ENCODE results near the gene SLC13A1.

SLC13A1 gene

GRCh38 chr7:123199883-123200282, at the start of gene SLC13A1:
TSS of gene SLC13A1 (minus strand) at chr7:123199969. CDS start at chr7:123199946, 23 bp downstream.
- Histone ChIP-seq H3K9me3 (ENCODE audit: insufficient read depth, low read length) (no peaks in the 10 kb centered on the region), H3K36me3 (ENCODE audit: insufficient read depth, insufficient read length, low read length) (no peaks in the 10 kb centered on the region), H3K9ac (ENCODE audit: insufficient read length, low read depth) (no peak within 1 kb of the TSS), H3K4me1 (ENCODE audit: insufficient read depth, insufficient read length) (no peaks in the 10 kb centered on the region), H3K4me3 (ENCODE audit: insufficient read length, low read depth) (no peak within 1 kb of the TSS), H3K27me3 (ENCODE audit: insufficient read depth, insufficient read length) (no peaks in the 10 kb centered on the region)
- no peak for TF ChIP-seq SUZ12 (IDR thresholded peaks at IDR 0.05; ENCODE audit: extremely low read depth, insufficient read depth, insufficient read length)
- TF ChIP-seq ZNF274 (IDR thresholded peaks at IDR 0.05; ENCODE audit: low read depth, low read length), result no peak
- no peak for TF ChIP-seq YY1 (IDR thresholded peaks at IDR 0.05; ENCODE audit: insufficient read depth, insufficient read length)
- DNase-seq (ENCODE audit: low read depth, low spot score), result no peak

- no peak for TF ChIP-seq YY1 (IDR thresholded peaks at IDR 0.05; ENCODE audit: insufficient read depth, insufficient read length)
- TF ChIP-seq ZNF274 (IDR thresholded peaks at IDR 0.05; ENCODE audit: low read depth, low read length), result no peak
- no peak for TF ChIP-seq SUZ12 (IDR thresholded peaks at IDR 0.05; ENCODE audit: extremely low read depth, insufficient read depth, insufficient read length)
- Histone ChIP-seq H3K4me3 (ENCODE audit: insufficient read length, low read depth) (no peak overlapping the region), H3K36me3 (ENCODE audit: insufficient read depth, insufficient read length, low read length) (no peaks in the 10 kb centered on the region)
These were observed 45.0 kb upstream of the SLC13A1 start for GRCh38 chr7:123244768-123245167.

GRCh38 chr7:123242467-123243092, 42.8 kb upstream of the SLC13A1 start:
- H3K4me3 ChIP-seq (ENCODE audit: insufficient read length, low read depth), result no peak overlapping the region
- no peaks in the 10 kb centered on the region for H3K36me3 ChIP-seq (ENCODE audit: insufficient read depth, insufficient read length, low read length)
- no peaks in the 10 kb centered on the region for H3K9me3 ChIP-seq (ENCODE audit: insufficient read depth, low read length)
- H3K9ac ChIP-seq (ENCODE audit: insufficient read length, low read depth), result no peak overlapping the region
- TF ChIP-seq ZNF274 (IDR thresholded peaks at IDR 0.05; ENCODE audit: low read depth, low read length), result no peak
- no peak for TF ChIP-seq SUZ12 (IDR thresholded peaks at IDR 0.05; ENCODE audit: extremely low read depth, insufficient read depth, insufficient read length)
- TF ChIP-seq YY1 (IDR thresholded peaks at IDR 0.05; ENCODE audit: insufficient read depth, insufficient read length), result no peak
- no peaks in the 10 kb centered on the region for H3K4me1 ChIP-seq (ENCODE audit: insufficient read depth, insufficient read length)
- no peaks in the 10 kb centered on the region for H3K27me3 ChIP-seq (ENCODE audit: insufficient read depth, insufficient read length)
- no peak for DNase-seq (ENCODE audit: low read depth, low spot score)

More at GRCh38 chr7:123244768-123245167, 45.0 kb upstream of the SLC13A1 start:
- Histone ChIP-seq H3K9me3 (ENCODE audit: insufficient read depth, low read length) (no peaks in the 10 kb centered on the region), H3K27me3 (ENCODE audit: insufficient read depth, insufficient read length) (no peaks in the 10 kb centered on the region), H3K4me1 (ENCODE audit: insufficient read depth, insufficient read length) (no peaks in the 10 kb centered on the region), H3K9ac (ENCODE audit: insufficient read length, low read depth) (no peak overlapping the region)
- DNase-seq (ENCODE audit: low read depth, low spot score), result no peak

- TF ChIP-seq ZNF274 (IDR thresholded peaks at IDR 0.05; ENCODE audit: low read depth, low read length) (no peak), SUZ12 (IDR thresholded peaks at IDR 0.05; ENCODE audit: extremely low read depth, insufficient read depth, insufficient read length) (no peak), YY1 (IDR thresholded peaks at IDR 0.05; ENCODE audit: insufficient read depth, insufficient read length) (no peak)
- H3K9me3 ChIP-seq (ENCODE audit: insufficient read depth, low read length), result no peaks in the 10 kb centered on the region
- H3K27me3 ChIP-seq (ENCODE audit: insufficient read depth, insufficient read length), result no peaks in the 10 kb centered on the region
- H3K4me1 ChIP-seq (ENCODE audit: insufficient read depth, insufficient read length), result no peaks in the 10 kb centered on the region
- no peaks in the 10 kb centered on the region for H3K36me3 ChIP-seq (ENCODE audit: insufficient read depth, insufficient read length, low read length)
- H3K4me3 ChIP-seq (ENCODE audit: insufficient read length, low read depth), result no peak overlapping the region
- DNase-seq (ENCODE audit: low read depth, low spot score), result no peak
- no peak overlapping the region for H3K9ac ChIP-seq (ENCODE audit: insufficient read length, low read depth)
These were observed 42.0 kb upstream of the SLC13A1 start for GRCh38 chr7:123241809-123242208.

- no peaks in the 10 kb centered on the region for H3K36me3 ChIP-seq (ENCODE audit: insufficient read depth, insufficient read length, low read length)
- H3K9ac ChIP-seq (ENCODE audit: insufficient read length, low read depth), result no peak overlapping the region
- TF ChIP-seq YY1 (IDR thresholded peaks at IDR 0.05; ENCODE audit: insufficient read depth, insufficient read length) (no peak), ZNF274 (IDR thresholded peaks at IDR 0.05; ENCODE audit: low read depth, low read length) (no peak), SUZ12 (IDR thresholded peaks at IDR 0.05; ENCODE audit: extremely low read depth, insufficient read depth, insufficient read length) (no peak)
- no peaks in the 10 kb centered on the region for H3K4me1 ChIP-seq (ENCODE audit: insufficient read depth, insufficient read length)
- DNase-seq (ENCODE audit: low read depth, low spot score), result no peak
- H3K27me3 ChIP-seq (ENCODE audit: insufficient read depth, insufficient read length), result no peaks in the 10 kb centered on the region
- no peaks in the 10 kb centered on the region for H3K9me3 ChIP-seq (ENCODE audit: insufficient read depth, low read length)
- no peak overlapping the region for H3K4me3 ChIP-seq (ENCODE audit: insufficient read length, low read depth)
These were observed 31.5 kb upstream of the SLC13A1 start for GRCh38 chr7:123231021-123232000.

GRCh38 chr7:123230603-123231002, 30.8 kb upstream of the SLC13A1 start:
- no peaks in the 10 kb centered on the region for H3K27me3 ChIP-seq (ENCODE audit: insufficient read depth, insufficient read length)
- no peak for TF ChIP-seq ZNF274 (IDR thresholded peaks at IDR 0.05; ENCODE audit: low read depth, low read length)
- H3K36me3 ChIP-seq (ENCODE audit: insufficient read depth, insufficient read length, low read length), result no peaks in the 10 kb centered on the region
- no peaks in the 10 kb centered on the region for H3K4me1 ChIP-seq (ENCODE audit: insufficient read depth, insufficient read length)
- H3K4me3 ChIP-seq (ENCODE audit: insufficient read length, low read depth), result no peak overlapping the region
- no peak for DNase-seq (ENCODE audit: low read depth, low spot score)
- no peak overlapping the region for H3K9ac ChIP-seq (ENCODE audit: insufficient read length, low read depth)
- no peaks in the 10 kb centered on the region for H3K9me3 ChIP-seq (ENCODE audit: insufficient read depth, low read length)

GRCh38 chr7:123230147-123230546, 30.4 kb upstream of the SLC13A1 start:
- no peaks in the 10 kb centered on the region for H3K27me3 ChIP-seq (ENCODE audit: insufficient read depth, insufficient read length)
- H3K9me3 ChIP-seq (ENCODE audit: insufficient read depth, low read length), result no peaks in the 10 kb centered on the region
- TF ChIP-seq SUZ12 (IDR thresholded peaks at IDR 0.05; ENCODE audit: extremely low read depth, insufficient read depth, insufficient read length), result no peak
- TF ChIP-seq YY1 (IDR thresholded peaks at IDR 0.05; ENCODE audit: insufficient read depth, insufficient read length), result no peak
- no peak for TF ChIP-seq ZNF274 (IDR thresholded peaks at IDR 0.05; ENCODE audit: low read depth, low read length)
- DNase-seq (ENCODE audit: low read depth, low spot score), result no peak
- no peak overlapping the region for H3K9ac ChIP-seq (ENCODE audit: insufficient read length, low read depth)
- no peak overlapping the region for H3K4me3 ChIP-seq (ENCODE audit: insufficient read length, low read depth)
- H3K36me3 ChIP-seq (ENCODE audit: insufficient read depth, insufficient read length, low read length), result no peaks in the 10 kb centered on the region
- H3K4me1 ChIP-seq (ENCODE audit: insufficient read depth, insufficient read length), result no peaks in the 10 kb centered on the region
